ENCODE results near the gene MEGF9.
A peak's percentile ranks its signal among the peaks of the same experiment; 100 is the strongest.

Gene MEGF9

GRCh38 chr9:120707170-120707569, 7.1 kb downstream of the MEGF9 start:
- ATAC-seq (replicated peaks) (no peak), DNase-seq (no peak)
- H3K9me3 Mint-ChIP-seq = no peaks in the 10 kb centered on the region
- no peaks in the 10 kb centered on the region for H3K27me3 Mint-ChIP-seq
- peaks cover 12 to 48% of the 10 kb centered on the region in 2 donors for H3K4me1 Mint-ChIP-seq (ENCODE audit: low read depth in 2 of 2)
- H3K4me3 Mint-ChIP-seq = no peak overlapping the region
- H3K27ac Mint-ChIP-seq = peak overlapping the region in 1 of 2 donors; percentile 69
- peaks cover 13% of the 10 kb centered on the region for H3K36me3 Mint-ChIP-seq (ENCODE audit: insufficient read depth)

GRCh38 chr9:120705174-120705573, 9.1 kb downstream of the MEGF9 start:
- Mint-ChIP-seq H3K27me3 (no peaks in the 10 kb centered on the region), H3K4me3 (no peak overlapping the region), H3K27ac (peak overlapping the region in 1 of 2 donors; percentile 17), H3K4me1 (ENCODE audit: low read depth in 2 of 2) (peaks cover 4 to 41% of the 10 kb centered on the region in 2 donors), H3K9me3 (no peaks in the 10 kb centered on the region), H3K36me3 (ENCODE audit: insufficient read depth) (peaks cover 9% of the 10 kb centered on the region)
- ATAC-seq (replicated peaks) (no peak), DNase-seq (no peak)

- DNase-seq (no peak), ATAC-seq (replicated peaks) (no peak)
Measured at GRCh38 chr9:120702075-120702474, 12.2 kb downstream of the MEGF9 start.

GRCh38 chr9:120701248-120701647, 13.0 kb downstream of the MEGF9 start:
- no peaks in the 10 kb centered on the region for H3K27me3 Mint-ChIP-seq
- H3K36me3 Mint-ChIP-seq (ENCODE audit: insufficient read depth) = no peaks in the 10 kb centered on the region
- H3K9me3 Mint-ChIP-seq = no peaks in the 10 kb centered on the region
- no peak overlapping the region for H3K27ac Mint-ChIP-seq
- ATAC-seq (replicated peaks) = no peak
- peaks cover 4 to 28% of the 10 kb centered on the region in 2 donors for H3K4me1 Mint-ChIP-seq (ENCODE audit: low read depth in 2 of 2)
- no peak for DNase-seq
- no peak overlapping the region for H3K4me3 Mint-ChIP-seq

More at GRCh38 chr9:120702075-120702474, 12.2 kb downstream of the MEGF9 start:
- Mint-ChIP-seq H3K36me3 (ENCODE audit: insufficient read depth) (no peaks in the 10 kb centered on the region), H3K4me1 (ENCODE audit: low read depth in 2 of 2) (peaks cover 4 to 29% of the 10 kb centered on the region in 2 donors), H3K27ac (no peak overlapping the region), H3K4me3 (no peak overlapping the region), H3K27me3 (no peaks in the 10 kb centered on the region), H3K9me3 (no peaks in the 10 kb centered on the region)

- no peak overlapping the region for H3K27ac Mint-ChIP-seq
- no peaks in the 10 kb centered on the region for H3K27me3 Mint-ChIP-seq
- ATAC-seq (replicated peaks) (no peak), DNase-seq (no peak)
- peaks cover 5 to 24% of the 10 kb centered on the region in 2 donors for H3K4me1 Mint-ChIP-seq (ENCODE audit: low read depth in 2 of 2)
- no peak overlapping the region for H3K4me3 Mint-ChIP-seq
- H3K36me3 Mint-ChIP-seq (ENCODE audit: insufficient read depth) = no peaks in the 10 kb centered on the region
- no peaks in the 10 kb centered on the region for H3K9me3 Mint-ChIP-seq
Measured at GRCh38 chr9:120698766-120699165, 15.5 kb downstream of the MEGF9 start.

GRCh38 chr9:120697448-120697847, 16.8 kb downstream of the MEGF9 start:
- H3K4me1 Mint-ChIP-seq (ENCODE audit: low read depth in 2 of 2) = peaks cover 9 to 35% of the 10 kb centered on the region in 2 donors
- H3K36me3 Mint-ChIP-seq (ENCODE audit: insufficient read depth) = no peaks in the 10 kb centered on the region
- H3K9me3 Mint-ChIP-seq = no peaks in the 10 kb centered on the region
- no peak overlapping the region for H3K4me3 Mint-ChIP-seq
- no peak for DNase-seq
- H3K27me3 Mint-ChIP-seq = no peaks in the 10 kb centered on the region
- ATAC-seq (replicated peaks) = no peak
- no peak overlapping the region for H3K27ac Mint-ChIP-seq

GRCh38 chr9:120696551-120697230, 17.6 kb downstream of the MEGF9 start:
- Mint-ChIP-seq H3K4me3 (no peak overlapping the region), H3K9me3 (no peaks in the 10 kb centered on the region), H3K27ac (peak overlapping the region in 1 of 2 donors; percentile 6), H3K36me3 (ENCODE audit: insufficient read depth) (no peaks in the 10 kb centered on the region), H3K4me1 (ENCODE audit: low read depth in 2 of 2) (peaks cover 9 to 40% of the 10 kb centered on the region in 2 donors), H3K27me3 (no peaks in the 10 kb centered on the region)
- ATAC-seq (replicated peaks) (no peak), DNase-seq (no peak)

- no peak overlapping the region for H3K4me3 Mint-ChIP-seq
- no peaks in the 10 kb centered on the region for H3K9me3 Mint-ChIP-seq
- ATAC-seq (replicated peaks) = no peak
- H3K36me3 Mint-ChIP-seq (ENCODE audit: insufficient read depth) = no peaks in the 10 kb centered on the region
- DNase-seq = no peak
- H3K4me1 Mint-ChIP-seq (ENCODE audit: low read depth in 2 of 2) = peaks cover 9 to 36% of the 10 kb centered on the region in 2 donors
- H3K27ac Mint-ChIP-seq = no peak overlapping the region
- no peaks in the 10 kb centered on the region for H3K27me3 Mint-ChIP-seq
Measured at GRCh38 chr9:120694559-120694958, 19.7 kb downstream of the MEGF9 start.

GRCh38 chr9:120693700-120694008, 20.6 kb downstream of the MEGF9 start:
- H3K4me1 Mint-ChIP-seq (ENCODE audit: low read depth in 2 of 2) = peaks cover 9 to 36% of the 10 kb centered on the region in 2 donors
- H3K4me3 Mint-ChIP-seq = no peak overlapping the region
- ATAC-seq (replicated peaks) (no peak), DNase-seq (no peak)
- no peaks in the 10 kb centered on the region for H3K36me3 Mint-ChIP-seq (ENCODE audit: insufficient read depth)
- H3K9me3 Mint-ChIP-seq = no peaks in the 10 kb centered on the region
- H3K27ac Mint-ChIP-seq = no peak overlapping the region
- H3K27me3 Mint-ChIP-seq = no peaks in the 10 kb centered on the region

- ATAC-seq (replicated peaks) (peak; percentile 31), DNase-seq (no peak)
- Mint-ChIP-seq H3K27ac (peak overlapping the region in 1 of 2 donors; percentile 64), H3K9me3 (no peaks in the 10 kb centered on the region), H3K4me3 (peak overlapping the region in 1 of 2 donors; percentile 56), H3K27me3 (no peaks in the 10 kb centered on the region), H3K36me3 (ENCODE audit: insufficient read depth) (no peaks in the 10 kb centered on the region), H3K4me1 (ENCODE audit: low read depth in 2 of 2) (peaks cover 9 to 36% of the 10 kb centered on the region in 2 donors)
Measured at GRCh38 chr9:120692901-120693699, 21.2 kb downstream of the MEGF9 start.

- Mint-ChIP-seq H3K4me3 (no peak overlapping the region), H3K27me3 (no peaks in the 10 kb centered on the region), H3K4me1 (ENCODE audit: low read depth in 2 of 2) (peaks cover 7 to 35% of the 10 kb centered on the region in 2 donors), H3K9me3 (no peaks in the 10 kb centered on the region), H3K27ac (no peak overlapping the region), H3K36me3 (ENCODE audit: insufficient read depth) (no peaks in the 10 kb centered on the region)
- no peak for ATAC-seq (replicated peaks)
- no peak for DNase-seq
Measured at GRCh38 chr9:120690372-120690771, 23.9 kb downstream of the MEGF9 start.

GRCh38 chr9:120689860-120690259, 24.4 kb downstream of the MEGF9 start:
- no peak for DNase-seq
- Mint-ChIP-seq H3K27me3 (no peaks in the 10 kb centered on the region), H3K4me1 (ENCODE audit: low read depth in 2 of 2) (peaks cover 7 to 38% of the 10 kb centered on the region in 2 donors), H3K9me3 (no peaks in the 10 kb centered on the region), H3K36me3 (ENCODE audit: insufficient read depth) (no peaks in the 10 kb centered on the region), H3K27ac (no peak overlapping the region), H3K4me3 (no peak overlapping the region)
- no peak for ATAC-seq (replicated peaks)

- Mint-ChIP-seq H3K27me3 (no peaks in the 10 kb centered on the region), H3K4me3 (no peak overlapping the region), H3K9me3 (no peaks in the 10 kb centered on the region), H3K36me3 (ENCODE audit: insufficient read depth) (no peaks in the 10 kb centered on the region), H3K27ac (no peak overlapping the region), H3K4me1 (ENCODE audit: low read depth in 2 of 2) (peaks cover 6 to 31% of the 10 kb centered on the region in 2 donors)
- ATAC-seq (replicated peaks) = no peak
- DNase-seq = no peak
Measured at GRCh38 chr9:120688758-120689157, 25.5 kb downstream of the MEGF9 start.

GRCh38 chr9:120683150-120683549, 31.1 kb downstream of the MEGF9 start:
- no peak overlapping the region for H3K4me3 Mint-ChIP-seq
- no peak overlapping the region for H3K27ac Mint-ChIP-seq
- no peaks in the 10 kb centered on the region for H3K9me3 Mint-ChIP-seq
- no peak for DNase-seq
- H3K4me1 Mint-ChIP-seq (ENCODE audit: low read depth in 2 of 2) = peaks cover 5 to 30% of the 10 kb centered on the region in 2 donors
- ATAC-seq (replicated peaks) = no peak
- H3K27me3 Mint-ChIP-seq = no peaks in the 10 kb centered on the region
- peaks cover 2% of the 10 kb centered on the region for H3K36me3 Mint-ChIP-seq (ENCODE audit: insufficient read depth)
